Stomach (tissue), 9 donors: ENCODE measurements around the gene ZMYM1. TPM values are rescaled to one million over a fixed set of nuclear protein-coding genes. Genes with fewer than 3 reads are reported as not detected.
"Not testable (repeated sequence)": the region's sequence is repeated elsewhere in the genome, so short reads cannot be mapped to it uniquely, and the experiment has no call there.

Experiments used
- DNase-seq, 2 donors: peaks; one replicate each; pipeline versions ENCODE4 v3.0.0 to v3.0.0-alpha.2; 2013 to 2019
- H3K27ac ChIP-seq, 5 donors: fragments of 200-600 bp in 4 of 5; sonication (generic) in 4 of 5; one replicate each; pipeline ENCODE4 v1.5.1; 2013 to 2019; ENCODE audit warnings: mild to moderate bottlenecking in 1 of 5, moderate library complexity in 1 of 5
- H3K27me3 ChIP-seq, 3 donors: fragments of 200-600 bp; sonication (generic); one replicate each; pipeline ENCODE4 v1.5.1; 2017 to 2019; ENCODE audit warnings: mixed run types in 1 of 3
- H3K36me3 ChIP-seq, 4 donors: fragments of 200-600 bp; sonication (generic); 1 replicate in 3 of 4; 2 replicates in 1 of 4; pipeline ENCODE4 v1.5.1; 2016 to 2019
- H3K4me1 ChIP-seq, 4 donors: fragments of 200-600 bp; sonication (generic); one replicate each; pipeline ENCODE4 v1.5.1; 2016 to 2019
- H3K4me3 ChIP-seq, 4 donors: fragments of 200-600 bp; sonication (generic) in 3 of 4; one replicate each; pipeline ENCODE4 v1.5.1; 2016 to 2019; ENCODE audit warnings: mild to moderate bottlenecking in 1 of 4
- H3K9me3 ChIP-seq, 4 donors: fragments of 200-600 bp; sonication (generic); one replicate each; pipeline ENCODE4 v1.5.1; 2016 to 2019
- EP300 ChIP-seq: sonication (generic); formaldehyde crosslinking; IDR thresholded peaks from one replicate; pipeline ENCODE4 v1.6.1; 2017; ENCODE audit warnings: antibody characterized with exemption
- POLR2A ChIP-seq, 4 donors: fragments of 450-650 bp; IDR thresholded peaks; one replicate each; pipeline ENCODE4 v1.6.1; 2016; ENCODE audit warnings: antibody characterized with exemption in 4 of 4, control low read depth in 2 of 4, mild to moderate bottlenecking in 1 of 4, moderate library complexity in 1 of 4
- POLR2AphosphoS5 ChIP-seq, 3 donors: sonication (generic); formaldehyde crosslinking; IDR thresholded peaks; one replicate each; pipeline ENCODE4 v1.6.1; 2016; ENCODE audit warnings: antibody characterized with exemption in 3 of 3
- WGBS, 5 donors: extraction: QIAGEN DNeasy Blood & Tissue Kit in 3 of 5; methylation state at CpG; one replicate each; pipeline versions ENCODE4 v1.1.5 to v1.1.7; 2013 to 2018; 5-methylcytosine and 5-hydroxymethylcytosine counted together
- intact Hi-C: fragments of 100-400 bp; cut with DNase I; formaldehyde crosslinking; loops from one replicate; pipeline ENCODE4 v1.15.1; 2023; ENCODE audit warnings: low total_unique reads
- polyA plus RNA-seq, 3 donors: library from polyadenylated mRNA; stranded (reverse); fragments of 200-250 nt; gene quantifications; one replicate each; pipeline ENCODE4 v1.2.3, GENCODE V29; 2013
- total RNA-seq, 5 donors: library from RNA; depleted of rRNA; stranded (reverse); fragments of >200 nt; gene quantifications; one replicate each; pipeline versions ENCODE4 v1.1.0 to v1.2.3, GENCODE V29; 2014 to 2016
- TF ChIP-seq, protein P1 (sequence below), 7 experiments: fragments of 450-650 bp in 4 of 7; fragments of 200-600 bp in 3 of 7; sonication (generic) in 3 of 7; IDR thresholded peaks; one replicate each; pipeline ENCODE4 v1.5.1; 2016 to 2019; ENCODE audit warnings: antibody characterized with exemption in 7 of 7, control low read depth in 2 of 7, mild to moderate bottlenecking in 1 of 7
- donor health status: healthy with polysubstance abuse.
- donor health status: Bipolar disorder and iron deficiency.
- donor health status: healthy.

Gene ZMYM1
- total and polyA plus RNA-seq, 8 donors, result 0.58 to 65.6 (median 2.8) TPM

DNA sequence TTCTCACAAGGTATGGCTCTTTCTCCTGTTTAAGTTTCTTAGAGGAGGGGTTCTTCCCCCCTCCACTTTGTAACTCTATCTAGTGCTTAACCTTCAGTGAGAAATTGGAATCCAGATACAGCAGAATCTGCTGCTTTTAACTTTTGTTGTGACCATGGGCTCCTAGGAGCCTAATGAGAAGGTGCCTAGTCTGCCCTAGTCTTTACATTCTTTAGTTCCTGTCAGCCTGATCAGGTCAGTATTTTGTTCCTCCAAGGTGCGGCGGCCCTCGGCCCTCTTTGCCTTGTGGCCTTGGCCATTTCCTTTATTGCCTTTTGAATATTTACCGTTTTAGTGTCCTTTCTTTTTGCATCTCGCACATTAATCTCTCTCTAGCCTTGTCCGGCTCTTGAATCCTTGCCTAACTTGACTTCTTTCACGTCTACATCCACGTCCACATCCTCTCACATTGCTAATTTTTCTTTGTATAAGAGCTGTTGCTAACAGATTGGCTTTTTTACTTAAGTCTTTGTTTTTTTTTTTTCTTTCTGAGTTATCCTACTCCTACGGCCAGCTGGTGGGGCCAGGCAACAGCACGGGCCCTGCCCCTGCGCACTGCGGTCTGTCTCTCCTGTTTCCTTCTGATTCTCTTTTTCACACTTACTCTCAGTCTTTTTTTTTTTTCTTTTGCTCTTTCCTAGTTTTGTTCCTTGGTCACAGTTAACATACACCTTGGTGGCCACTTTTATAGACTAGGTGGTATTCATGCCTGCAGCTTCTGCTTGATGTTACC is 64.7 kb downstream of the ZMYM1 start:
- no peak overlapping the region for H3K4me3 ChIP-seq
- intact Hi-C loops, result no loop called here
- no peaks in the 10 kb centered on the region for H3K36me3 ChIP-seq
- WGBS, 5 donors, result 82 to 90% (median 88%) methylated on average over 12 of the region's 12 CpGs
- DNase-seq, result no peak
- H3K4me1 ChIP-seq, result peaks cover 0 to 10% (median 4%) of the 10 kb centered on the region in 4 donors
- TF ChIP-seq EP300 (no peak), POLR2AphosphoS5 (IDR thresholded peaks at IDR 0.05) (no peak), POLR2A (IDR thresholded peaks at IDR 0.05) (no peak)
- TF ChIP-seq, protein P1, sequence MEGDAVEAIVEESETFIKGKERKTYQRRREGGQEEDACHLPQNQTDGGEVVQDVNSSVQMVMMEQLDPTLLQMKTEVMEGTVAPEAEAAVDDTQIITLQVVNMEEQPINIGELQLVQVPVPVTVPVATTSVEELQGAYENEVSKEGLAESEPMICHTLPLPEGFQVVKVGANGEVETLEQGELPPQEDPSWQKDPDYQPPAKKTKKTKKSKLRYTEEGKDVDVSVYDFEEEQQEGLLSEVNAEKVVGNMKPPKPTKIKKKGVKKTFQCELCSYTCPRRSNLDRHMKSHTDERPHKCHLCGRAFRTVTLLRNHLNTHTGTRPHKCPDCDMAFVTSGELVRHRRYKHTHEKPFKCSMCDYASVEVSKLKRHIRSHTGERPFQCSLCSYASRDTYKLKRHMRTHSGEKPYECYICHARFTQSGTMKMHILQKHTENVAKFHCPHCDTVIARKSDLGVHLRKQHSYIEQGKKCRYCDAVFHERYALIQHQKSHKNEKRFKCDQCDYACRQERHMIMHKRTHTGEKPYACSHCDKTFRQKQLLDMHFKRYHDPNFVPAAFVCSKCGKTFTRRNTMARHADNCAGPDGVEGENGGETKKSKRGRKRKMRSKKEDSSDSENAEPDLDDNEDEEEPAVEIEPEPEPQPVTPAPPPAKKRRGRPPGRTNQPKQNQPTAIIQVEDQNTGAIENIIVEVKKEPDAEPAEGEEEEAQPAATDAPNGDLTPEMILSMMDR (IDR thresholded peaks at IDR 0.05), result no peak
- no peak overlapping the region for H3K27ac ChIP-seq
- no peaks in the 10 kb centered on the region for H3K27me3 ChIP-seq
- no peaks in the 10 kb centered on the region for H3K9me3 ChIP-seq

DNA sequence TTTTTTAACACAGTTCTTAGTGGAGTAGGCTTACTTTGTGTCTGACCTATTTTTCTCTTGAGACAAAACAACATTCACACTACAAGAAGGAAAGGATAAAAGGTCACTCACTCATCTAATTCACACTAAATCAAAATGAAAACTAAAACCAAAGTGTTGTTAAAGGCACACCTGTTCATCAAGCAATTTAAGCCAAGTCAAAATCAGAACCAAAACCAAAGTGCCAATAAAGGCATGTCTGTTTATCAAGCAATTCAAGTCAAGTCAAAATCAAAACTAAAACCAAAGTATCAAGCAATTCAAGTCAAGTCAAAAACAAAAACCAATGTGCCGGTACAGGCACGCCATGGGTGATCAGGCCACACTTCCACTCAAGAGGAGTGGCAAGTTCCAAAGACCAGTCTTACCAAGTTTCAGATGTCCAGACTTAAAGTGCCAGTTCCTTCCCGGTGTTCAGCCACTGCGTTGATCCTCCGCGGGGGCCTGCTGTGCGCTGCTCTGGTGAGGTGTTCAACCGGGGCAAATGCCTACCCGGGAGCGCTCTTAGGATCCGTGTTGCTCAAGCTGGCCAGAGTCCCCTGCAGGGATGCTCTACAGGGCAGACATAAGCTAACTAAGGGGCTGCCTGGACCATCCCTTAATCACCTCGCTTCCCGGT is 66.8 kb downstream of the ZMYM1 start:
- H3K9me3 ChIP-seq, H3K36me3 ChIP-seq, intact Hi-C loops, H3K27me3 ChIP-seq, DNase-seq, H3K4me3 ChIP-seq: not testable (repeated sequence)
- peak overlapping the region in 1 of 5 donors; percentile 45 for H3K27ac ChIP-seq
- WGBS, 5 donors, result 67 to 73% (median 71%) methylated on average over 13 of the region's 13 CpGs
- H3K4me1 ChIP-seq, result peaks cover 0 to 10% (median 4%) of the 10 kb centered on the region in 4 donors

DNA sequence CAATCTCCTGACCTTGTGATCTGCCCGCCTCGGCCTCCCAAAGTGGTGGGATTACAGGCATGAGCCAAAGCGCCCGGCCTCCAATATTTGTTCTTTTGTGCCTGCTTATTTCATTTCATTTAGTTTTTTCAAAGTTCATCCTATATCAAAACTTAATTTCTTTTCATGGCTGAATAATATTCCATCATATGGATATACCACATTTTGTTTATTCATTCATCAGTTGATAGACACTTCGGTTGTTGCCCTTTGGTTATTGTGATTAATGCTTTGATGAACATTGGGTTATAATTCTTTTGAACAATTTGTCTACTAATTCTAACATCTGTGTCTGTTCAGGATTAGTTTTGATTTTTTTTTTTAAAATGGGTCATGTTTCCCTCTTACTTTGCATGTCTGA is 72.0 kb downstream of the ZMYM1 start:
- DNase-seq, result no peak
- no peaks in the 10 kb centered on the region for H3K9me3 ChIP-seq
- no peaks in the 10 kb centered on the region for H3K36me3 ChIP-seq
- H3K27me3 ChIP-seq, result no peaks in the 10 kb centered on the region
- peaks cover 0 to 2% (median 2%) of the 10 kb centered on the region in 4 donors for H3K4me1 ChIP-seq
- TF ChIP-seq POLR2AphosphoS5 (IDR thresholded peaks at IDR 0.05), result no peak
- TF ChIP-seq, protein P1 (IDR thresholded peaks at IDR 0.05), result no peak
- no peak for TF ChIP-seq EP300
- TF ChIP-seq POLR2A (IDR thresholded peaks at IDR 0.05), result no peak
- no peak overlapping the region for H3K27ac ChIP-seq
- no peak overlapping the region for H3K4me3 ChIP-seq
- intact Hi-C loops, result no loop called here
- WGBS, 5 donors, result 94 to 99% (median 96%) methylated on average over 5 of the region's 5 CpGs

DNA sequence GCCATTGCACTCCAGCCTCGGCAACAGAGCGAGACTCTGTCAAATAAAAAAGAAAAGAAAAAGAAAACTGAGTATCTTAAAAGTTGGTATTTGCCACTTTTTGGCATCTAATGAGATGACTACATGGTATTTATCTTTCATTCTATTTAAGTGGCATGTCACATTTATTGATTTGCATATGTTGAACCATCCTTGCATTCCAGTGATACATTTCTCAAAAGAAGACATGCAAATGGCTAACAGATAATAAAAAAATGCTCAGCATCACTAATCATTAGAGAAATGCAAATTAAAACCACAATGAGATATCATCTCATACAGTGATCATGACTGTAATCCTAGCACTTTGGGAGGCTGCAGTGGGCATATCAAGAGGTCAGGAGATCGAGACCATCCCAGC is 85.7 kb downstream of the ZMYM1 start:
- intact Hi-C loops, result no loop called here
- Histone ChIP-seq H3K9me3 (peaks cover 4 to 10% (median 9%) of the 10 kb centered on the region in 4 donors), H3K27ac (no peak overlapping the region), H3K4me3 (no peak overlapping the region), H3K4me1 (no peaks in the 10 kb centered on the region), H3K36me3 (no peaks in the 10 kb centered on the region), H3K27me3 (no peaks in the 10 kb centered on the region)
- TF ChIP-seq POLR2AphosphoS5 (IDR thresholded peaks at IDR 0.05), result no peak
- TF ChIP-seq, protein P1 (IDR thresholded peaks at IDR 0.05), result no peak
- no peak for TF ChIP-seq POLR2A (IDR thresholded peaks at IDR 0.05)
- TF ChIP-seq EP300, result no peak
- WGBS, 5 donors, result 96 to 99% (median 96%) methylated on average over 3 of the region's 3 CpGs
- DNase-seq, result no peak

Other genes starting within 250 kb of the ZMYM1 start
- 10 to 100 TPM in 3 of 5 donors, 1 to 10 TPM in 1, under 1 TPM in 1; 0.58 to 22.8 (median 12.5) TPM for gene SMIM12, start 219.6 kb upstream of the ZMYM1 start, total RNA-seq
- gene SMIM12, start 219.6 kb upstream of the ZMYM1 start, polyA plus RNA-seq, result 10 to 100 TPM; 22.9 to 28.9 (median 26.4) TPM
- under 1 TPM in 2 of 5 donors, not detected in 3; 0.18 to 0.29 TPM for gene DLGAP3, start 149.7 kb upstream of the ZMYM1 start, total RNA-seq
- under 1 TPM; 0.15 to 0.25 (median 0.15) TPM for gene DLGAP3, start 149.7 kb upstream of the ZMYM1 start, polyA plus RNA-seq
- gene TMEM35B, start 94.0 kb upstream of the ZMYM1 start, total RNA-seq, result 100 to 1,000 TPM in 1 of 5 donors, 10 to 100 TPM in 3, 1 to 10 TPM in 1; 2.0 to 131 (median 17.6) TPM
- 10 to 100 TPM; 12.5 to 31.1 (median 15.1) TPM for gene TMEM35B, start 94.0 kb upstream of the ZMYM1 start, polyA plus RNA-seq
- 10 to 100 TPM in 4 of 5 donors, 1 to 10 TPM in 1; 6.1 to 47.5 (median 35.8) TPM for gene ZMYM6, start 47.4 kb upstream of the ZMYM1 start, total RNA-seq
- 1 to 10 TPM; 4.9 to 8.2 (median 6.1) TPM for gene ZMYM6, start 47.4 kb upstream of the ZMYM1 start, polyA plus RNA-seq
- 100 to 1,000 TPM; 201 to 523 (median 223) TPM for gene SFPQ, start 113.8 kb downstream of the ZMYM1 start, total RNA-seq
- 100 to 1,000 TPM in 2 of 3 donors, 10 to 100 TPM in 1; 86.8 to 174 (median 158) TPM for gene SFPQ, start 113.8 kb downstream of the ZMYM1 start, polyA plus RNA-seq
- gene ZMYM4, start 189.3 kb downstream of the ZMYM1 start, total RNA-seq, result 100 to 1,000 TPM in 1 of 5 donors, 10 to 100 TPM in 4; 19.3 to 104 (median 33.6) TPM
- 10 to 100 TPM in 1 of 3 donors, 1 to 10 TPM in 2; 8.8 to 13.9 (median 9.8) TPM for gene ZMYM4, start 189.3 kb downstream of the ZMYM1 start, polyA plus RNA-seq